H1 (cell line): ENCODE data around the gene MYOCOS. TPM values are rescaled to one million over a fixed set of nuclear protein-coding genes. Genes with fewer than 3 reads are reported as not detected.

Source experiments
- CTCF ChIA-PET: fragments of 300-600 bp; sonication (Branson Sonifier 250); formaldehyde crosslinking; loops from one replicate; lab custom pipeline; 2021; ENCODE audit not compliant: partially characterized antibody; lab: Charles Lee
- POLR2A ChIA-PET: fragments of 300-600 bp; sonication (Branson Sonifier 250); formaldehyde crosslinking; loops from one replicate; lab custom pipeline; 2021; ENCODE audit warnings: inconsistent platforms; ENCODE audit not compliant: partially characterized antibody; lab: Charles Lee
- DNase-seq, 2 experiments: peaks; one replicate each; pipeline versions ENCODE4 v3.0.0 to v3.0.0-alpha.2; 2010 to 2022; ENCODE audit warnings: low spot score in 2 of 2, low read depth in 1 of 2, mixed read lengths in 1 of 2
- FAIRE-seq: peaks from 2 replicates; lab custom pipeline; 2011; peaks lifted over from hg19 to GRCh38; lab: Jason Lieb, UNC
- H2AFZ ChIP-seq: 2 replicates; pipeline ENCODE4 v1.8.1; 2012; ENCODE audit warnings: low read length, inconsistent platforms
- H2AK5ac ChIP-seq: 2 replicates; pipeline ENCODE4 v1.6.1; 2013; ENCODE audit warnings: low read depth, low read length
- H2BK120ac ChIP-seq: replicated peaks from 2 replicates; pipeline ENCODE3; 2013; ENCODE audit warnings: low read depth, low read length, inconsistent platforms
- H2BK12ac ChIP-seq: 2 replicates; pipeline ENCODE4 v1.6.1; 2013; ENCODE audit warnings: low read depth, low read length
- H2BK15ac ChIP-seq: 2 replicates; pipeline ENCODE4 v1.6.1; 2013; ENCODE audit warnings: low read length
- H2BK20ac ChIP-seq: 2 replicates; pipeline ENCODE4 v1.6.1; 2013; ENCODE audit warnings: low read length
- H2BK5ac ChIP-seq: 2 replicates; pipeline ENCODE4 v1.6.1; 2013; ENCODE audit warnings: low read depth, low read length
- H3K14ac ChIP-seq: 2 replicates; pipeline ENCODE4 v1.6.1; 2013; ENCODE audit warnings: inconsistent platforms; ENCODE audit not compliant: insufficient read length
- H3K18ac ChIP-seq: 2 replicates; pipeline ENCODE4 v1.6.1; 2013; ENCODE audit warnings: low read length; ENCODE audit errors: extremely low read depth
- H3K23ac ChIP-seq: 2 replicates; pipeline ENCODE4 v1.6.1; 2013; ENCODE audit warnings: inconsistent platforms; ENCODE audit not compliant: insufficient read length
- H3K23me2 ChIP-seq: 2 replicates; pipeline ENCODE4 v1.6.1; 2013; ENCODE audit warnings: low read depth, low read length
- H3K27ac ChIP-seq: 2 replicates; pipeline ENCODE4 v1.6.1; 2011; ENCODE audit warnings: low read depth, low read length, inconsistent platforms
- H3K27me3 ChIP-seq, 4 experiments: replicated peaks in 1 of 4; 1 replicate in 1 of 4; 2 replicates in 3 of 4; pipeline versions ENCODE4 v1.6.1 to v1.8.1; 2011 to 2013; ENCODE audit warnings: low read length in 3 of 4, mild to moderate bottlenecking in 3 of 4, inconsistent platforms in 2 of 4, mixed read lengths in 2 of 4, moderate library complexity in 1 of 4; ENCODE audit not compliant: control insufficient read depth in 3 of 4, insufficient read depth in 3 of 4; ENCODE audit errors: extremely low read depth in 1 of 4
- H3K36me3 ChIP-seq, 4 experiments: 2 replicates each; pipeline versions ENCODE4 v1.6.1 to v1.8.1; 2011 to 2013; ENCODE audit warnings: mild to moderate bottlenecking in 4 of 4, low read length in 3 of 4, moderate library complexity in 2 of 4, control low read depth in 1 of 4, inconsistent platforms in 1 of 4; ENCODE audit not compliant: insufficient read depth in 4 of 4, control insufficient read depth in 2 of 4
- H3K4ac ChIP-seq: replicated peaks from 2 replicates; pipeline ENCODE3; 2013; ENCODE audit warnings: low read length, low read depth, mixed read lengths, inconsistent platforms; ENCODE audit not compliant: insufficient read length
- H3K4me1 ChIP-seq, 4 experiments: replicated peaks in 1 of 4; 1 replicate in 1 of 4; 2 replicates in 3 of 4; pipeline versions ENCODE4 v1.6.1 to v1.8.1; 2011 to 2013; ENCODE audit warnings: low read length in 3 of 4, inconsistent platforms in 2 of 4, mixed read lengths in 1 of 4; ENCODE audit not compliant: insufficient read depth in 4 of 4, control insufficient read depth in 3 of 4
- H3K4me2 ChIP-seq, 2 experiments: 2 replicates each; pipeline versions ENCODE4 v1.6.1 to v1.8.1; 2011 to 2013; ENCODE audit warnings: low read depth in 2 of 2, low read length in 2 of 2, control low read depth in 1 of 2, inconsistent platforms in 1 of 2, mild to moderate bottlenecking in 1 of 2; ENCODE audit not compliant: insufficient read depth in 1 of 2
- H3K4me3 ChIP-seq, 4 experiments: fragments of 200-600, 300-600 bp in 1 of 4; sonication (generic), shearing (Covaris generic), sonication (Bioruptor Twin) in 1 of 4; 2 replicates each; pipeline versions ENCODE4 v1.5.1 to v1.8.1; 2011 to 2016; ENCODE audit warnings: low read length in 4 of 4, low read depth in 3 of 4, control low read depth in 2 of 4, inconsistent platforms in 2 of 4, mild to moderate bottlenecking in 2 of 4, mixed read lengths in 1 of 4, moderate library complexity in 1 of 4; ENCODE audit not compliant: insufficient read depth in 2 of 4; ENCODE audit errors: extremely low read depth in 1 of 4
- H3K56ac ChIP-seq: replicated peaks from 2 replicates; pipeline ENCODE3; 2013; ENCODE audit warnings: low read depth, mild to moderate bottlenecking, mixed read lengths, low read length, inconsistent platforms; ENCODE audit not compliant: insufficient read length
- H3K79me1 ChIP-seq: 2 replicates; pipeline ENCODE4 v1.6.1; 2013; ENCODE audit warnings: low read depth, low read length, control low read depth
- H3K79me2 ChIP-seq, 2 experiments: 2 replicates each; pipeline versions ENCODE4 v1.6.1 to v1.8.1; 2012 to 2013; ENCODE audit warnings: low read length in 2 of 2, mild to moderate bottlenecking in 2 of 2, inconsistent platforms in 1 of 2; ENCODE audit not compliant: insufficient read depth in 2 of 2, control insufficient read depth in 1 of 2
- H3K9ac ChIP-seq, 4 experiments: replicated peaks in 1 of 4; 1 replicate in 1 of 4; 2 replicates in 3 of 4; pipeline versions ENCODE4 v1.6.1 to v1.8.1; 2011 to 2013; ENCODE audit warnings: low read depth in 3 of 4, low read length in 3 of 4, control low read depth in 2 of 4, mild to moderate bottlenecking in 2 of 4, moderate library complexity in 2 of 4, inconsistent platforms in 1 of 4; ENCODE audit errors: extremely low read depth in 1 of 4
- H3K9me3 ChIP-seq, 2 experiments: 2 replicates each; pipeline versions ENCODE4 v1.6.1 to v1.8.1; 2012 to 2013; ENCODE audit warnings: mild to moderate bottlenecking in 2 of 2, moderate library complexity in 2 of 2, control low read depth in 1 of 2, inconsistent platforms in 1 of 2, low read depth in 1 of 2, low read length in 1 of 2, mixed read lengths in 1 of 2; ENCODE audit not compliant: insufficient read depth in 2 of 2
- H4K20me1 ChIP-seq, 2 experiments: replicated peaks in 1 of 2; 2 replicates each; pipeline versions ENCODE3 to v1.8.1; 2011 to 2013; ENCODE audit warnings: inconsistent platforms in 2 of 2, low read length in 2 of 2, mild to moderate bottlenecking in 1 of 2; ENCODE audit not compliant: insufficient read depth in 2 of 2, control insufficient read depth in 1 of 2
- H4K5ac ChIP-seq: 2 replicates; pipeline ENCODE4 v1.6.1; 2013; ENCODE audit warnings: low read length, low read depth, mixed read lengths, inconsistent platforms; ENCODE audit not compliant: insufficient read length
- H4K8ac ChIP-seq: 2 replicates; pipeline ENCODE4 v1.8.0; 2013; ENCODE audit warnings: mild to moderate bottlenecking, moderate library complexity, low read length, inconsistent platforms; ENCODE audit not compliant: insufficient read depth; ENCODE audit errors: extremely low read depth
- H4K91ac ChIP-seq: replicated peaks from 2 replicates; pipeline ENCODE3; 2013; ENCODE audit warnings: low read length, mixed read lengths, inconsistent platforms; ENCODE audit not compliant: insufficient read length
- BACH1 ChIP-seq: IDR thresholded peaks from 2 replicates; pipeline ENCODE4 v1.6.1; 2012; ENCODE audit warnings: low read length, improper control_type of control experiment
- BCL11A ChIP-seq, 2 experiments: IDR thresholded peaks; one replicate each; pipeline ENCODE4 v1.6.1; 2011; ENCODE audit warnings: low read depth in 2 of 2, low read length in 2 of 2, mild to moderate bottlenecking in 2 of 2
- EP300 ChIP-seq, 2 experiments: IDR thresholded peaks; 1 replicate in 1 of 2; 2 replicates in 1 of 2; pipeline ENCODE4 v1.6.1; 2011 to 2012; ENCODE audit warnings: low read depth in 2 of 2, low read length in 2 of 2, mild to moderate bottlenecking in 2 of 2, borderline replicate concordance in 1 of 2, inconsistent platforms in 1 of 2, moderate library complexity in 1 of 2
- HDAC2 ChIP-seq, 2 experiments: fragments of 300-600 bp in 1 of 2; sonication (generic) in 1 of 2; IDR thresholded peaks; 2 replicates each; pipeline ENCODE4 v1.6.1; 2011 to 2012; ENCODE audit warnings: low read depth in 2 of 2, low read length in 2 of 2, mild to moderate bottlenecking in 2 of 2, moderate library complexity in 2 of 2, borderline replicate concordance in 1 of 2, inconsistent platforms in 1 of 2
- NRF1 ChIP-seq: IDR thresholded peaks from 2 replicates; pipeline ENCODE4 v1.6.1; 2011; ENCODE audit warnings: mild to moderate bottlenecking, low read depth, low read length, improper control_type of control experiment
- SAP30 ChIP-seq: fragments of 300-600 bp; sonication (generic); IDR thresholded peaks from 2 replicates; pipeline ENCODE4 v1.7.1; 2012; ENCODE audit warnings: low read length, moderate library complexity, mild to moderate bottlenecking, inconsistent platforms; ENCODE audit not compliant: insufficient read depth, insufficient replicate concordance
- SIRT6 ChIP-seq: IDR thresholded peaks from one replicate; pipeline ENCODE4 v1.7.1; 2012; ENCODE audit warnings: low read length, inconsistent platforms
- SP2 ChIP-seq: IDR thresholded peaks from 2 replicates; pipeline ENCODE4 v1.6.1; 2012; ENCODE audit warnings: mild to moderate bottlenecking, low read length, inconsistent platforms
- TAF7 ChIP-seq: optimal IDR thresholded peaks from 2 replicates; pipeline ENCODE3; 2011; ENCODE audit warnings: low read depth, mild to moderate bottlenecking, inconsistent platforms, low read length, moderate library complexity, borderline replicate concordance
- TBP ChIP-seq: IDR thresholded peaks from 2 replicates; pipeline ENCODE4 v1.6.1; 2011; ENCODE audit warnings: low read depth, low read length, improper control_type of control experiment
- TCF12 ChIP-seq: IDR thresholded peaks from 2 replicates; pipeline ENCODE4 v1.6.1; 2011; ENCODE audit warnings: low read depth, mild to moderate bottlenecking, low read length
- USF2 ChIP-seq: IDR thresholded peaks from 2 replicates; pipeline ENCODE4 v1.6.1; 2011; ENCODE audit warnings: low read length, improper control_type of control experiment
- ZNF274 ChIP-seq: IDR thresholded peaks from 2 replicates; pipeline ENCODE4 v1.7.0; 2012; ENCODE audit warnings: low read length, borderline replicate concordance; ENCODE audit errors: extremely low read depth
- WGBS, 2 experiments: shearing (Covaris generic) in 1 of 2; methylation state at CpG; one replicate each; pipeline versions ENCODE4 v1.1.6 to v1.1.7; 2013 to 2015; ENCODE audit warnings: low lambda C conversion rate in 2 of 2, mixed read lengths in 2 of 2, inconsistent platforms in 1 of 2, low coverage in 1 of 2, missing lambda C conversion rate in 1 of 2; ENCODE audit not compliant: insufficient replicate concordance in 2 of 2, insufficient coverage in 1 of 2, insufficient read length in 1 of 2; ENCODE audit errors: extremely low coverage in 1 of 2, missing lambda C conversion rate in 1 of 2; 5-methylcytosine and 5-hydroxymethylcytosine counted together
- polyA plus RNA-seq, 7 experiments: library from polyadenylated mRNA; depleted of rRNA in 3 of 7; stranded (reverse) in 5 of 7; unstranded in 2 of 7; fragments of >200 nt in 5 of 7; fragments of 200-250 nt in 2 of 7; gene quantifications; 1 replicate in 5 of 7; 2 replicates in 1 of 7; 4 replicates in 1 of 7; pipeline versions ENCODE4 v1.2.1 to v1.2.3, GENCODE V29; 2011 to 2013; ENCODE audit warnings: missing spikeins in 2 of 7, mixed read lengths in 2 of 7
- total RNA-seq: library from RNA; stranded (reverse); fragmentation: NEBNext Ultra II Directional; extraction: Animal tissue kit (Norgen Biotek cat#: 25700); gene quantifications from 2 replicates; pipeline ENCODE4 v1.2.1, GENCODE V29; 2021

MYOCOS gene
- total and polyA plus RNA-seq, 2 of the 8 experiments (the other 6 are each of a cell fraction or from before 2014, with no cell fraction given): not detected

DNA sequence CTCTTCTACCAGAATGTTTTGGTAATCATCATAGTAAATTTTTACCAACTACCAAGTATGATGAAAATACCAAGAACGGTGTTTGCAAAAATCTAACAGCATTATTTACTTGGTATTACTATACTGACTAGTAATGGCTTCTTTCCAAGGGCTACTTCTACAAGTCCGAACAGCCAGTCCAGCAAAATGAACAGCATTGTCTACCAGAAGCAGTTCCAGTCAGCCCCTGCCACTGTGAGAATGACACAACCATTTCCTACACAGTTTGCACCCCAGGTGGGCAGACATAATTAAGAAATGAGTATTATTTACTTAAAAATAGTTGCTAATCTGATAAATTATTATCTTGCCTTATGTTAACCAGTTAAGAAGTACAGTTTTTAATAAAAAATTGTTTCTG is 33.8 kb upstream of the MYOCOS start:
- Histone ChIP-seq H2AFZ (no peak overlapping the region), H3K56ac (no peak overlapping the region), H2BK5ac (no peak overlapping the region), H3K18ac (no peak overlapping the region), H3K4me1 (no peaks in the 10 kb centered on the region), H4K20me1 (peaks cover 2% of the 10 kb centered on the region in 2 experiments), H3K9me3 (no peaks in the 10 kb centered on the region), H3K79me2 (no peaks in the 10 kb centered on the region), H4K91ac (no peak overlapping the region), H3K14ac (no peak overlapping the region), H2BK15ac (no peak overlapping the region), H3K79me1 (no peaks in the 10 kb centered on the region), H2AK5ac (no peak overlapping the region), H3K23ac (no peak overlapping the region), H3K4ac (no peak overlapping the region), H2BK12ac (no peak overlapping the region), H3K9ac (no peak overlapping the region), H4K5ac (no peak overlapping the region), H2BK120ac (no peak overlapping the region), H3K36me3 (peaks cover 44 to 95% (median 76%) of the 10 kb centered on the region in 4 experiments), H3K27ac (no peak overlapping the region), H3K27me3 (no peaks in the 10 kb centered on the region), H3K4me3 (no peak overlapping the region), H2BK20ac (no peak overlapping the region), H3K23me2 (no peaks in the 10 kb centered on the region), H3K4me2 (no peak overlapping the region), H4K8ac (no peak overlapping the region)
- DNase-seq (no peak), FAIRE-seq (no peak)
- WGBS, 2 experiments: 93% methylated on average over 2 of the region's 2 CpGs; no CpG with 5 or more reads in 1 of the 2 experiments
- ChIA-PET POLR2A (no interaction called here), CTCF (interaction anchor here (1.4 kb wide), 1 partner anchor 128 kb away, joined by 4 read pairs; no protein-coding TSS in a partner anchor)
- TF ChIP-seq EP300 (IDR thresholded peaks at IDR 0.05; ENCODE audit: borderline replicate concordance in 1 of 2, low read depth in 2 of 2, low read length in 2 of 2): no peak
- no peak for TF ChIP-seq TBP
- TF ChIP-seq BCL11A (IDR thresholded peaks at IDR 0.05; ENCODE audit: low read depth in 2 of 2, low read length in 2 of 2): no peak
- TF ChIP-seq BACH1: no peak
- no peak for TF ChIP-seq SIRT6
- TF ChIP-seq ZNF274: no peak
- TF ChIP-seq TCF12: no peak
- TF ChIP-seq TAF7: no peak
- TF ChIP-seq USF2: no peak
- no peak for TF ChIP-seq NRF1
- no peak for TF ChIP-seq SP2
- no peak for TF ChIP-seq SAP30
- TF ChIP-seq HDAC2 (IDR thresholded peaks at IDR 0.05; ENCODE audit: borderline replicate concordance in 1 of 2, low read depth in 2 of 2, low read length in 2 of 2): no peak
